CD4-positive, alpha-beta T cell treated with Interleukin-4 for 4 hours (primary cell): ENCODE data around the gene PMVK.

Experiments
- DNase-seq: peaks from one replicate; pipeline ENCODE4 v3.0.0-alpha.2; 2020

PMVK gene

DNA sequence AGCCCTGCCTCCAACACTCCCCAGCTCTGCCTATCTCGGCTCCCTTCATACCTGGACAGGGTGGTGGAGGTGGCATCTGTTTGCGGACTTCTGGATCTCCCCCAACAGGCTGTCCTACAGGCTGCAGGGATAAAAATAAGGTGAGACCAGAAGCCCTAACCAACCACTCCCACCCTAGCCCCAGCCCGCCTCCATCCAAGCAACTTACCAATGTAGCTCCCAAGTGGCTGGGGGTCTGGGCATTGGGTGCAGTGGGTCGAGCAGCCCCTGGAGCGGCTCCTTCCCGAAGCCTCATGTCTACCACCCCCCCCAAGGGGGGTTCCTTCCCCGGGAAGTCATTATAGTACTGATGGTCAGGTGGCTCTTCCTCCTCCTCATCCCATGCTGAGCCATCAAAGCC, 29.6 kb upstream of the PMVK start:
- no peak for DNase-seq

DNA sequence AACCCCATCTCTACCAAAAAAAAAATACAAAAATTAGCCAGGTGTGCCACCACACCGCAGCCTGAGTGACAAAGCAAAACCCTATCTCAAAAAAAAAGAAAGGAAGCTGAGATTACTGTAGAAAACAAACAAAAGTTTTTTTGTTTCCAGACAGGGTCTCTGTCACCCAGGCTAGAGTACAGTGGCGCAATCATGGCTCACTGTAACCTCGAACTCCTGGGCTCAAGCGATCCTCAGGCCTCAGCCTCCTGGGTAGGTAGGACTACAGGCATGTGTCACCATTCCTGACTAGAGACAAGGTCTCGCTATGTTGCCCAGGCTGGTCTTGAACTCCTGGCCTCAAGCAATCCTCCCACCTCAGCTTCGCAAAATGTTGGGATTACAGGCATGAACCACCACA, 27.8 kb upstream of the PMVK start:
- DNase-seq, result no peak

DNA sequence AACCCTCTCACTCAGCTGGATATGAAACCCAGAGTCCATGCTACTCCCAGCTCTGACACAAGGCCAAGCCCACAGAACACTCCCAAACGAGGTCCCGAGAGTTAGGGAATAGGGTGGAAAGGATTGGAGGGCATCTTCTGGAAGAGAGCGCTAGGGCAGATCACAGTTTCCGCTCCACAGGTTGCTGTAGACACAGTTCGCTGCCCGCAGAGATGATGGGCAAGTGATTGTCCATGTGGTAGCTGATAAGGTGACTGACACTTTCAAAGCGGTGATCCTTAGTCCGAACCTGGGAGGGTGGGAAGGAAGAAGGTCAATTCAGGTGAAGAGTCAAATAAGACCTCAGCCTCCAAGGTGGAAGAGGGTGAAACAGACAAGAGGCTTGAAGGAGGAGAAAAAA, 27.1 kb upstream of the PMVK start:
- no peak for DNase-seq

DNA sequence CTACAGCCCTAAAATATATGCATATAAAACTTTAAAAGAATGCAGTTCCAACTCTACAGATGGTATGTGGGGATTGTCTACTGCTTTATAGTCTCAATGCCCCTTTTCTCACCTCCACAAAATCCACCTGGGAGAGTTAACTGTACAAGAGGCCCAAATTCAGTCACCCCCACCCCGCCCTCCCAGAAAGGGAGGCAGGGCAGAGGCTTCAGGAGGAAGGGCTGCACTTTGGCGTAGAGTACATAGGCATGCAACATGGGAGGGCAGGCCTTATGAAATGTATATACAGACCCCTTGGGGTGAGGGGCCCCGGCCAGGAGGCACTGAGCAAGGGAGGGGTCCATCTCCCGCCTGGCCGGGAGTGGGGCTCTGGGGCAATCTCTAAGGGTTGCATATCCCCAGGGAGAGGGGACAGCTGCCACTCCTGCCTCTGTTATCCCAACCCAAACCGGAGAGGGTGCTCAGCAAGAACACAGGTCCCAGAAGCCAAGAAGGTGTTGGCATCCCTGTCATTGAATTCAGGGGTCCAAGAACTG, 26.3 kb upstream of the PMVK start:
- no peak for DNase-seq

DNA sequence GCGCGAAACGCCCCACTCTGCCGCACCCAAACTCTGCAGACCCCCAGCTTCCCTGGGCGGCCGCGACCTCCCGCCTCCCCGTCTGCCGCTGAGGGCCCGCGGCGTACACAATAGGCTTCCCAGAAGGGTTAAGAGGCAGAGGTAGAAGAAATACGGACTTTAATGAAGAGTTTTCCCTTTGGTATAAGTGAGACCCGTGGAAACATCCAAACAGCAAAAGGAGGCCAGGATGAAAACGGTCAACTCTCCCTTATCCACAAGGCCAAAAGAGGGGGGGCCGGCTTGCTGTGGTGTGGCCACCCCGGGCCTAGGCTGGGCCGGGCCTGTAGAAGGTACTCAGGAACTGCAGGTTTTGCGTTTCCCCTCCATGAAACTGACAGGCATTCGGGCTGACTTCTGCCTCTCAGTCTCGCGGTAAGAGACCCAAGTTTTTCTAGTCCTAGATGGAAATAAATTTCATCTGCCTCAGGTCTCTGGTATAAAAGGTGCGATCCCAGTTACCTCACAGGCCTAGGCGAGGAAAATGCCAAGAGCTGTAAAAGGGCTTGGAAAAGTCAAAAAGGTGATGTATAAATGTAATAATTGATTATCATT, 25.7 kb upstream of the PMVK start:
- no peak for DNase-seq

DNA sequence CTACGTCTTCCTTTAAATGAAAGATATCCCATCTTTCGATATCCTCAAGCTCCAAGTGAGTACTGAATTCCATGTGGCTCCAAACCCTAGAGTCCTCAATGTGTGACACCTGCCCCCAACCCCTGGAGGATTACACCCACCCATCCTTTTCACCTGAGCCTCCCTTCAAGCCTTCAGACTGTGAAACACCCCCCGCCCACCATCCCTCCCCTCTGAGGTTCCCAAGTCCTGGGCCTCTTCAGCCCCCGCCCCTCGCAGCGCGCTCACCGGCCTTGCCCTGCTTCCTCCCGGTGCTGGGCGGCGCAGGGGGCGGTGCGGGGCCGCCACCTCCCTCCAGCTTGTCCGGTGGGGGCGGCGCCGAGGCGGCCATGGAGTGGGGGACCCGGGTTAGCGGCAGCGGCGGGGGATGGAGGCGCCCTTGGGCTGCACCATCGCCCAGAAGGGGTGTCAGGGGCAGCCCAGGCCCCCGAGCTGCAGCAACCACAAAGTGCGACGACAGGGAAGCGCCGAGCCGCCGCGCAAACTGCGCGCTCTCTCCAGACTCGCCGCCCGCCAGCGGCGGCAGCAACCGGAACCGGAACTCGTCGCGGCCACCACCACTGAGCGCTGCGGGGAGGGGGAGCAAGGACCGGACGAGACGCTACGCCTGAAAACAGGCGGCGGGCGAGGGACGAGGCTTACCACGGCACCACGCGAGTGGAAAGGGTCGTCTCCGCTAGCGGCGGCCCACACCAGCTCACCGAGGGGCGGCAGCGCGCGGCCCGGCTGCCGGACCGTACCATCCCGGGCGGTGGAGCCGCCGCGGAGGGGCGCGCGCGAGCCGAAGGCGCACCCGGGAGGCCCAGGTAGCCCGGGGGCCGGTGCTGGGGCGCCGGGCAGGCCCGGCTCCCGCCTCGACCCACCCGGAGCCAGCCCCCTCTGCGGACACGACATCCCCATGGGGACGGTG, 25.0 kb upstream of the PMVK start, which contains the start of gene PYGO2:
Gene PYGO2, minus strand, starts transcription at position 576 of the 949 bp plus-strand sequence. Its CDS starts 206 bp downstream, at position 370.
- DNase-seq, result peak; percentile 77

DNA sequence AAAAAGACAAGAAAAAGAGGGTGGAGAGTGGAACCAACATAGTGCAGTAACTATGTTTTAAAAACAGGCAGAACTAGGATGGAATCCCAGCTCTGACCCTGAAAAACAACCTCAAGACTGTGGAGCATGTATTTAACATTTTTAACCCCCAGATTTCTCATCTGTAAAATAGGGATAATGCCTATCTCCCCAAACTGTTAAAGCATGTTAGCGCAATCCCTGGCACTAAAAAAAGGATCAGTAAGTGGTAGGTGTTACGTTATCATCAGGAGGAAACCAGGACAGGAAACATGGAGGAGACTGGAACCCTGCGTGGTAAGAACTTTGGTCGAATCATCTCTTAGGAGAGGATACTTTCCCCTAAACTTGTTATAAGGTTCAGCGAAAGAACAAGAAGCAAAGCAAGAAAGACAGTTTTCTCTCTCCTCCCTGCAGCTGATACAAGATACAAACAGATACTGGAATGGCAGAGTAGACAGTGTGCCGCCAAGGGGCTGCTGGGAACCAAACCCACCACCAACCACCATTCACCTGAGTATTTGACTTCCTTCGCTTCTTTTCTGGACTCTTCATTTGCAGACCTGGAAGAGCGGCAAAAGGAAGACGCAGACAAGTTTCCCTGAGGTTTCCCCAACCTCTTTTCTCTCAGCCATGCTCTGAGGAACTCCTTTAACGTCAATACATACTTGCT, 24.1 kb upstream of the PMVK start:
- DNase-seq, result no peak

DNA sequence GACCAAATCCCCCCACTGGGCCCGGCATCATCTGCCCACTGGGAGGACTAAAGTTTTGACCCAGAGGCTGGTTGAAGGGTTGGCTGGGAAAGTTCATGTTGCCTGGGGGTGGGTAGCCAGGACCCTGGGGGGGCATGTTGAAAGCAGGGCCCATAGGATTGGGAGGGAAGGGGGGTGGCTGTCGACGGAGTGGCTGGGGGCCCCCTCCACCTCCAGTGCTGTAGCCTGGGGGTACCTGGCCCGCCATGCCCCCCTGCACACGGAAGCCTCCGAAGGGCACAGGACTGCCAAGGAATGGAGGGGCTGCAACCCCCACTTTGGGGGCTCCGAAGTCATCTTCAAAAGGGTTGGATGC, 22.9 kb upstream of the PMVK start:
- DNase-seq, result no peak

DNA sequence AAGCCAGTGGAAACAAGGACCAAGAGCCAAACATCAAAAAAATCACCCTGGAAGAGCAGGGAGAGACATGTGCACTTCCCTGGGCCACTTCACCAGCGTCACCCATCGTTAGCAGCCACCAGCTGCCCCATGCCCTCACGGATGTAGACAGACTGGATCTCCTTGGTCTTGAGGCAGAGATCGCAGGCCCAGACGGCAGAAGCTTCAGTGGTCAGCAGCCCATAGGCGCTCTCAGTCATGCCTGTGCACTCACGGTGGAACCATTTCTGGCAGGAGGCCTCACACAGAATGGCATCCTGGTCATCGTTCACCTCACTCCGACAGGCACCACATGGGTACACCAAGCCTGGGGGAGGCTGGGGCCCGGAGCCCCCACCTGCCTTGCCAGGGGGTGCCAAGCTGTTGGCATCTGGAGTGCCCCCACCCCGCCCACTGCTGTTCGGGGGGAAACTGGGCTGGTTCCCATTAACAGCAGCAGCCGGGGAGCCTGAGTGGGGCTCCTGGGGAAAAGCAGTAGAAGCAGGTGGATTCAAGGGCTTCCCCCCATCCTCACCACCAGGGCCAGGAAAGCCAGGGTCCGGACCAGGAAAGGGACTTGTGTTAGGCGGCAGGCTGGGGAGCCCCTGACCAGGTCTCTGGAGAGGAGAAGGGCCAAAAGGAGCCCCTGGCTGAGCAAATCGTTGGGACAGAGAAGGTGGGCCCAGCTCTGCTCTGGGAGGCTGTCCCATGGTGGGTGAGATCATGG, 22.3 kb upstream of the PMVK start:
- DNase-seq, result no peak

DNA sequence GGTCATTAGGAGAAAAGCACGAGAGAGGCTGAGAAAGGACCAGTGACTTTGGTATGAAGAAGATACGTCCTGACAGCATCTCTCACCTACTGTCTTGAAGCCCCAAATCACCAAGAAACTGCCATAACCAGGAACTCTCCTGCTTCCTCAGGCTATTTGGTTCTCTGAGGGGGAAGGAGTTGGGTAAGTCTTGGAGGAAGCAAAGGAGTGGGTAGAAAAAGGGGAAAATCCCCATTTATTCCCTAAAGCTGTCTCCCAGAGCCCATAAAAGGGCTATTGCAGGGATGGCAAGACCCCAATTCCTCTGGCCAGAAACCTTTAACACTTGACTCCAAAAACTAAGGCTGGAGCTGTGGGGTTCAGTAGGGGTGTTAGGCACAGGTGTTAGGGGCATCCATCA, 21.5 kb upstream of the PMVK start:
- no peak for DNase-seq

DNA sequence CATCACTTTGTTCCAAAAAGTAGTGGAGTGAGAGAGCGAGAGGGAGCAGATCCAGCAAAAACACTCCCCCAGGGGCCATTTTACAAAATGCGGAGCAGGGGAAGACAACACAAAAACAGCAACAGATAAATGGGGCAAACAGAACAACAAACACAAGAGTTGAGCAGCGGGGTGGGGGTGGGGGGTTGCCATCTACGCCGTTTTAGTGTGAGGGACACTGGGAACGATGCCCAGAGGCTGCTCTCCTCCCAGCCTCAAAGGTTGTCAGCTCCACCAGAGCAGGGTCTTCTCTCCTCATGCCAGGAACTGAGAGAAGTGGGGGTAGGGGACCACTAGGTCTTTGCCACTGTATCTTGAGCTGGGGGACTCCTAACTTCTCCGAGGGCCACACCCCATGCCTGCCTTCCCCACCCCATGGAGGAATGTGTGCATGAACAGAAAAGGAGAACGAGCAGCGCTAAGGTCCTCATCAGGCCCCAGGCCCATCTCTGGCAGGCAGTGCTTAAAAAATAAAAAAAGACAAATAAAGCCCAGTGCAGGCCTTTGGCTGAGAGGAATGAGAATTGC, 20.7 kb upstream of the PMVK start:
- DNase-seq, result no peak

DNA sequence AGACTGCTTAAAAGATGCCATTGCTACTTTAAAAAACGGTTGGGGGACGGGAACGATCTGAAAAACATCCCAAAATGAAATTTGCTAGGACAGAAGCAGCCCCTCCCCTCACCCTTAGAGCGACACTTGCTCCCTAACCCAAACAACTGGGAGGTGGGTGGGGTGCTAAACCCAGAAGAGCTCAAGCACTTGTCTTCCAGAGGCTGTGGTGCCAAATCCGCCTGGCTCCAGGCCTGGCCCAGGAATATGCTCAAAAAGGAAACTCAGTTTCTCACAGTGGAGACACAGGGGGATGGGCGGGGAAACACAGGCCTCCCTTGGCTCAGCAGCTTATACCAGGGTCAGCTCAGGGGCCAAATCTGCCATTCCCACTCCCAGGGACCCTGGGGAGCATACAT, 20.0 kb upstream of the PMVK start:
- no peak for DNase-seq

DNA sequence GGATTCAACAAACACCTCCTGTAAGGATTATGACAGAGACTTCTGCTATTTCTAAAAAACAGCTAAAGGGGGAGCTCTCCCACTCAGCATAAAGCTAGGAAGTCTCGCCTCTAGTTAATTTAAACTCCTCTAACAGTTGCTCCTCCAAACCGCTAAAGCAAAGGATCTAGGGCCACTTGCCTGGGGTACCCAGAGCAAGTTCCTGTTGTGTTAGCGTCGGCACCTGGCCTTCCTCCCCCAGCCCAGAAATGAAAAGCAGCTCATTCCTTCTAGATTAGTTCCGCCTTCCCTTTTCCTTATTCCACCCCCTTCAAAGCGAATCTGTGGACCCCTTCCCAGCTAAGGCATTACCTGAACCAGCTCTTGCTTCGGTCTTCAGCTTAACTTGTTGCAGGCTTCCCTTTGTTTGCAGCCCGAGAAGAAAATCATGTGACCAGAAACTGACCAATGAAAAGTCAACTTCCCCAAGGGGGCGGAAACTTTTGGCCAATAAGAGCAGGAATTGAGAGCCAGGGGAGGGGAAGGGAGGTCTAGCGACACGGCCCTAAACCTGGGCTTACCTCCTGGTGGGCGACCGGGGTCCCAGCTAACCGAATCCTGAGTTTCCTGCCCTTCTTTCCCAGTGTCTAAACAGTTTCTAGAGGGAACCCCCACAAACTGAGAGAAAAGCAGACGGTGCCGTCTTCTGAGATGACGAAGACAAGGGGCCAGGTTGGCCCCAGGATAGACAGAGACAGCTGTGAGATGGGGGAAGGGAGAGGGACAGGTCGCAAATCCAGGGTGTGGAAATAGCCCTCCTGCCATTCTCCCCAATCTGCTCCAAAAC, 19.4 kb upstream of the PMVK start, which contains the start of gene PBXIP1:
Gene PBXIP1, minus strand, starts transcription at position 382 of the 826 bp plus-strand sequence. CDS start 2,378 bp downstream, outside the sequence.
- peak; percentile 96 for DNase-seq

DNA sequence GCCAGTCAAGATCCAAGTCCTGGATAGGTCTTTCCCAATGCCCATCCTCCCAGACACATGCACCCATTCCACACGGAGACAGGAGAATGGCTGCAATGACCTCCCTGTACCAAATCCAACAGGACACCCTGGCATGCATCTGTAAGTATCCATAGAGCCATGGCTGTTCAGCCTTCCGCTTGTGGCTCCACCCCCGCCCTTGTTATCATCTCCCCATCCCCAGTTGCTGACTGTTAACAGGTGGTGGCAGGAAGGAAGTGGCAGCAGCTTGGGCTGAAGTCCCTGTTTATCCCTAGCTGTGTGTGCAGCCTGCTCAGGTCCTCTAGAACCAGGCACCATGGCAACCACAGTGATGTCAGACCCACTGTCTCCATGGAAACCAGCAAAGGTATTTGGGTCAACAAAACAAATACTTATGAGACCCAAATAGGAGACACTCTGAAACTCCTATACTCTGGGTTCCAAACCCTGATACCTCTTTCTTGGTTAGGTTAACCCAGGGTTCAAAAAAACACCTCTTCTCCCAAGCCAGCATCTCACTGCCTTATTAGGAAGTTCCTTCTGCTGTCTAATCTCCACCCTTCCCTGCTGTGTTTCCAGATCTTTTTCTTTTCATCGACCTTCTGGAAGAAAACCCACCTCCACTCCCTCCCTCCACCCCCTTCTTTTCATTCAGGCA, 18.7 kb upstream of the PMVK start:
- DNase-seq, result peak; percentile 100

DNA sequence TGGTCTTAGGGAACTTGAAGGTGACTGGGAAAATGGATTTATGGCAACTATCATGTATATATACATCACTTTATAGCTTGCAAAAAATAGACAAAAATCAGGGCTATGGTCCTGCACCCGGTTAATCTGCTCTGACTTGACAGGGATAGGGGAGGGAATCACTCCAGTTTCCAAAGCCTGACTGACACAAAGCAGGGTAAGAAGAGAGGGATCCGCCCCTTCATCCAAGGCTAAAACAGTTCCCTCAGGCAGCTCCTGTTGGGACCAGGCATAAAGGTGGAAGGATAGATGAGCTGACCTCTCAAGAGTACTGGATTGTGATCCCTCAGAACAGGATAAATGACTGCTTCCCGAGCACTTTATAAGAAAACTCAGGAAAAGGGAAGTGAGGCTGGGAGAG, 18.0 kb upstream of the PMVK start:
- no peak for DNase-seq

DNA sequence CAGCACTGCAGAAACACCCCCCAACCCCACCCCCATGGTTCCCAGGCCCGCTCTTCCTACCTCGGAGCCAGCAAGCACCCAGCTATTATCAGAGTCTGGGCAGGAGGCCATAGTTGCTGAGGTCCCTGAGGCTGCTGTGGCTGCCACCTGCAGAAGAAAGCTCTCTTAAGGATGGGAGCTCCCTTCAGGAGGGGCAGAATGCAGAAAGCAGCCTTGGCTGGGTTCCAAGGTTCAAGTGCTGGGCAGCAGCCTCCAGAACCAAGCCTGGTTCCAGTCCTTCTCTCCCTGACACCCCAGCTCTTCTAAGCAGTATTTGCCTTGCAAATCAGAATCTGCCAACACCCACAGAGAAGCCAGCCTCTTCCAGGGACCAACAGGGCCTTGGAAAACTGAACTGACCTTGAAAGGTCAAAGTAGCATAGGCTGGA, 17.1 kb upstream of the PMVK start:
- DNase-seq, result no peak

DNA sequence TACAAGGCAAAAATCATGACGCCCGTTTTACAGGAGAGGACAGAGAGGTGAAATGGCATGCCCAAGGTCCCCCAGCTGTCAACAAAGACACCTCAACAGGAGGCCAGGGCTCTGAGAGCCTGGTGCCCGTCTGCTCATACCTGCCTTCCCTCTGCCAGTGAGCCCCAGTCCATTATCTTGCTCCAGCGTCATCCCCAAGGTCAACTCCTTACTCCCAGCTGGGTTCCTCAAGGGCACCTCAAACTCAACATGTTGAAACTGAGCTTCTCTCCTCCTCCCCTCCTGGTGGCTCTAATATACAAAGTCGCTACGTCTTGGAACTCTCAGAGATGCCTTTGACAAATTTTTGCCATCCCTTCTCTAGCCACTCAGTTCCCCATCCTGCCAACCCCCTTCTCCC, 16.1 kb upstream of the PMVK start:
- DNase-seq, result no peak

DNA sequence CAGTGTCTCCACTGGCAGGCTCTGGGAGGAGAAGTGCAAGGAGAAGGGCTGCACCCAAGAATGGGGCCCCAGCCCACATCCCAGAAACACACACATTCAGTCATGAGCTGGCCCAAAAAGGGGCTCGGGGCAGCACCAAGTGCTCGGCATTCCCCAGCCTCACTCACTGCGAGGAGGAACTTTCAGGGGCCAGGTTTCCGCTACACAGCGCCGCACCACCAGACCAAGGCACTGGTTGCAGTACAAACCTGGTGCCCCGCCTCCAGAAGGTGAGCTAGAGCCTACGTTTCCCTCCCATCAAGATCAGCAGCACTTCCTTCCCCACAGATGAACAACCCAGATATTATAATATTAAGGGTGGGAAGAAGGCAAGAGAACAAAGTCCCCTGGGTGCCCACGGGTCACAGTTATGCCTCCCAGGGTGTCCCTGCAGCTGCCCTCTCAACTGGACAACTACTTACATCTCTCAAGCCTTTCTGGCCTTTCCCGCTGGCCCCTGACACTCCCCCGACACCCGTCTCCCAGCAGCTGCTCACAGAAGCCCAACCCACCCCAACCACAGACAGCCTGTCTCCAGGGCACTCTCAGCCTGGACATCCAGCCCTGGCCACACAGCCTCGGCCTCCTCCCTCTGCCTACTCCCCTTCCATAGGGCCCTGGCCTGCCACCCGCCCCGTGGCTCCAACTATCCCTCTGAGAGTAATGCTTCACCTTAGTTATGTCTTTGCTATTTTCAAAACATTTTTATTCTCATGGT, 15.6 kb upstream of the PMVK start:
- peak; percentile 74 for DNase-seq

DNA sequence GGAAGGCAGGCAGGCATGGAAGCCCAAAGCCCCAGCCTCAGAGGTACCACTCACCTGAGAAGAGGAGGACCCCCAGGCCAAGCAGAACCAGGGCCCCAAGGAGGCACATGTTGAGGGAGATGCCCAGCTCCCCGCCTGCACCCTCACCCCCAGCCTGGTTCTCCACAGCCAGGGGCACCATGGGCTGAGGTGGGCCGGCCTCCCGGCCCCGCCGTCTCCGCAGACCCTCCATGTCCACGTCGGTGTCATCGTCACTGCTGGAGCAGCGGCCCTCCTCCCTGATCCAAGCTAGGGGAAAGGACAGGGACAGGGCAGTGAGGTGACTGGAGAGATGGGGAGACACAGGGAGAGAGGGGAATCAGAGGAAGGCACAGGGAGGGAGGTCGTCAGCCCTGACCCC, 11.6 kb upstream of the PMVK start:
- DNase-seq, result no peak
